ENCODE data around the gene FARS2.

Gene FARS2

DNA sequence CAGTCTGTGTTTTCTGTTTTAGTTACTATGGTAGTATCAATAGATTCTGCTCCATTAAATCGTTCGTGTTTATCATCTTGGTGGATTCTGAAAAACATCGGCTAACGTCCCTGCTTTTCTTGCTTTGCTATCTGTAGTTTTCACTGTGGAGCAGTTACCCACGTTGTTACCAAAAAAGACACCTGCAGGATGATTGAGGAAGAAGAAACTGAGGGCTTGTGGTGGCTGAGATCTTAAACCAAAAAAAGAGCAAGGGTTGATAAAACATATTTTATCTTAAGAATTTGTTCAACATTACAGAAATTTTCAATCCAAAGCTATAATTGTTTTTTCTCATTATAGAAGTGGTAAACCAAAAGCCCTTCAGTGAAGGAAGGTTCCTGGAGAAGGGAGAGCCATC lies 166.3 kb downstream of the FARS2 start:
- no peak for DNase-seq (ENCODE audit: low read depth)

GRCh38 chr6:5433324-5433723 lies 172.0 kb downstream of the FARS2 start:
- DNase-seq (ENCODE audit: low read depth) = no peak

- DNase-seq (ENCODE audit: low read depth) = no peak
Measured at GRCh38 chr6:5435449-5435848, 174.1 kb downstream of the FARS2 start.

DNA sequence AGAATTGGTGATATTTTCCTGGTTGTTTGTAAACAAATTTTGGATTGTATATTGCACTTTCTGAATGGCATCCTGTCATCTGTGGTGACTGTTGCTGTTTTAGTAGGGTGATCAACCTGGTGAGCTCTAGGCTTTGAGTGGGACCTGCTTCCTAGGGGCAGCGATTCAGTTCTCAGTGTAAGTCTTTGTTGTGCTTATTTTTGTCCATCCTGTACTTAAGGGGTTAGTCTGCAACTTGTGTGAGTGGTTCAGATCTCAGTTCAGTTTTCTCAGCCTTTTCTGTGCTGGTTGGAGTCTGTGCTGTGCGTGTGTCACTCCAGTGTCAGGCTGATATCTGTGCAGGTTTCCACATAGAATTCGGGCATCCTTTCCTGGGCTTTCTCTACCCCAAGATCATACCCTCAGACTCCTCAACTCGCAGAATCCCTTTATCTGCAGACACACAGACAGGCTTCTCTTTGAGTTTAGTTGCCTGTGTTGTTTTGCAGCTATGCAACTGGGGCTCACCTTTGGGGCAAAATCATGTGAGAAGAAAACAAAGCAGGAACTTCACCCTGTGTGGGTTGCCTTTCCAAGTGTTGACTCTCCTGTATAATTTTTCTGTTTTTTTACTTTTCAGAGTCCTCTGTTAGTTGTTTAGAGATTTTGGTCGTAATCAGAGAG lies 177.7 kb downstream of the FARS2 start:
- DNase-seq (ENCODE audit: low read depth) = no peak

GRCh38 chr6:5439749-5440148 lies 178.4 kb downstream of the FARS2 start:
- no peak for DNase-seq (ENCODE audit: low read depth)

DNA sequence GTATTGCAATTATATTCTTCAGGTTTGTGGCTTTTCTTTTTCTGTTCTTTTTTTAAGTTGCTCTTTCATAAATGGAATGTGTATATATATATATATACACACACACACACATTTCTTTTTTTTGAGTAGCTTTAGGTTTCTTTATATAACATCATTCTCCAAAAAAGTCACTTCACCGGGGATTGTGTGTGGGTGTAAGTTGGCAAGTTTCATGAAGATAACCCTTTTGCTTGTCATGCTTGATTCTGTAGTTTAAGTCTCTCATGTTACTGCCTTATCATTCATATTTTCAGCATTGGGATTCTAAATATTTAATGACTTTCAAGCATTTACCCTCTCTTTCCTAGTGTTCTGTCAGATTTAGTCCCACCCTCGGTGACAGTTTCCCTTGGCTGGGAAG lies 181.0 kb downstream of the FARS2 start:
- no peak for DNase-seq (ENCODE audit: low read depth)

GRCh38 chr6:5442916-5443315 lies 181.6 kb downstream of the FARS2 start:
- no peak for DNase-seq (ENCODE audit: low read depth)

GRCh38 chr6:5443491-5443890 lies 182.2 kb downstream of the FARS2 start:
- DNase-seq (ENCODE audit: low read depth) = no peak

DNA sequence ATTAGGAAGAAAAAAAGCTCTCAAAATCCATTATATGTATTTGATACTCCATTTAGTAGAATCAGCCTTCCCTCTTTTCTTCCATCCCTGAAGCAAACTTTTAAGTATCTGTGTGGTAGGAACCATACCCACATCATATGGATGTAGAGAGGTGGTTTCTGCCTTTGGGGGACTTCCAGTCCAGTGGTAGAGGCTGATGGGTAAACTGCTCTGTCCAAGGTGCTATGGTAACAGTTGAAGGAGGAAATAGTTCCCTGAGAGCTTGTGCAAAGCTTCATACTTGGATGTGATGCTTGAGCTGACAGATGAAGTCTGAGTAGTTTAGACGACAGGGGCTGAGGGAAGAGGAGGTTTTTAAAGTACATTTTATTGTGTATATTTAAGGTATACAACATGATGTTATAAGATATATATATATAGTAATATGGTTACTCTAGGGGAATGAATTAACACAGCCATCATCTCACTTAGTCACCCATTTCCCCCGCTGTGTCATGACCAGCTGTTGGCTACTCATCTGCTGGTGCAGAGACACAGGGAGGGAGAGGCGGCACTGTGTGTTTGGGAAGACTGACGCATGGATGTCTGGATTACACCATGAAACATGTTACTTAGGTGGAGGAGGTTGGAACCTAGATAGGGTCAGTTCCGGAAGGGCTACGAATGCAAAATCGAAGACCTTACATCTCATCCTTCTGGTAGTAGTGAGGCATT lies 185.2 kb downstream of the FARS2 start:
- no peak for DNase-seq (ENCODE audit: low read depth)

DNA sequence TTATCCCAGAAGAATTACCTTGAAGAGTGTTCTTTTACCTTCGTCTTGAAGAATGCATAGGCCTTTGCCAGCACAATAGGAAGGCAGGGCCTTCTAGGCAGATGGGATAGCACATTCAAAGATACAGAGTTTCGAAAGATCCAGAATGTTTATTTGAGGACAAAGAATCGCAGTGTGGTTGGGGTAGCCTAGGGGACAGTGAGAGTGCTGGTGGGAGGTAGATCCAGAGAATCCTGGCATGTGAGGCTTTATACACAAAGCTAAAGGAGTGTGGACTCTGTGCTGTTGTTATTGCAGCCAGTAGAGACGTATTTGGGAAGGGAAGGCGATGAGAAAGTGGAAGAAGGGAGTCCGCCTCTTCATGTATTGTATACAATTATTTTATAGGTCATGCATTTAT lies 186.6 kb downstream of the FARS2 start:
- DNase-seq (ENCODE audit: low read depth) = no peak

DNA sequence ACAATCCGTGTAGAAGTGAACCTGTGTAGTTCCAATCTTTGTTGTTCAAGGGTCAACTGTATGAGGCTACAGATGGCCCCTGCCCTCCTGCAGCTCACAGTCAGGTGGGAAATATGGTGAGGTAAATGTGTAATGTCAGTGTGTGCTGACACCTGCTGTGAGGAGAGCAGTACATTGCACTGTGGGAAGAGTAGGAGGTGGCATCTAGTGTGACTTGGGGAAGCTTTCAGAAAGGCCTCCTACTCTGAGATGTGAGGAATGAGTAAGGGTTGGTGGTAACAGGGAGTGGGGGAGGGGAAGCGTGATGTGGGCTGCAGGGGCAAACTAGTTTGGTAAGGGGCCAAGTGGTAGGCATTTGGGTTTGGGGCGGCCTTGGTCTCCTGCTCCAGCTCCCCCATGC lies 188.8 kb downstream of the FARS2 start:
- DNase-seq (ENCODE audit: low read depth) = no peak

DNA sequence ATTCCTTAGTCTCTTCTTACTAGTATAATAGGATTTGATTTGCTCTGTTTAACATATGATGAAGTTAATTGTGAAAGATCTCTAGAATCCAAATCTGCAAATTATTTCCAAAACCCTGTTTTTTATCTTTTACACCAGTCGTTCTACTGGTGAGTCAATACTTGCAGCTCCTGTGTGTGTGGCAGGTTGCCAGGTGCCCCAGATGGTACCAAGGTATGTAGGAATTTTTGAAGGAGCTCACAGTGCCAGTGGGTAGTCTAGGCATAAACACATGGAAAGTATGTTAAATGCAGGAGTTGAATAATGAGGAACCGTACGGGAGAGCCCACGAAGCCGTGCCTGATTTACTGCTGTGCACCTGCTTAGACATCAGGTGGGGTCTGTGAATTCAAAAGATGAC lies 192.2 kb downstream of the FARS2 start:
- DNase-seq (ENCODE audit: low read depth) = no peak

DNA sequence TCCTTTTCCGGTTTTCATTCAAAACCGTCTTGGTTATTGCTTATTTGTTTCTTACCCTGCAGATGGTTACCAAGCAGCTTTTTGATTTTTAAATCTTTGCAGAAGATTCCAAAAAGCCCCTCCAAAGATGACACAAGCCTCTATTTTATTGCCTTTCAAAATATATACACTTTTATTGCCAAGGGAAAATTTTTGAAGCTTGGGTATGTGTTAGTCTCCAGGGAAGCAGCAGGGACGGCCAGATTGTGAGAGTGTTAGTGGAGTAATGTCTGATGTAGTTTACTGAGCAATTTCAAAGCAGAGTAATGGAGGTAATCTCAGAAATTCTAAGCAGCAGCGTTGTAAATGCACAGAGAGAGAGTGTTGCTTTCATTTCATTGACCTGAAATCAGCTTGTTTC lies 193.8 kb downstream of the FARS2 start:
- no peak for DNase-seq (ENCODE audit: low read depth)

- DNase-seq (ENCODE audit: low read depth) = no peak
Measured at GRCh38 chr6:5457041-5457440, 195.7 kb downstream of the FARS2 start.

DNA sequence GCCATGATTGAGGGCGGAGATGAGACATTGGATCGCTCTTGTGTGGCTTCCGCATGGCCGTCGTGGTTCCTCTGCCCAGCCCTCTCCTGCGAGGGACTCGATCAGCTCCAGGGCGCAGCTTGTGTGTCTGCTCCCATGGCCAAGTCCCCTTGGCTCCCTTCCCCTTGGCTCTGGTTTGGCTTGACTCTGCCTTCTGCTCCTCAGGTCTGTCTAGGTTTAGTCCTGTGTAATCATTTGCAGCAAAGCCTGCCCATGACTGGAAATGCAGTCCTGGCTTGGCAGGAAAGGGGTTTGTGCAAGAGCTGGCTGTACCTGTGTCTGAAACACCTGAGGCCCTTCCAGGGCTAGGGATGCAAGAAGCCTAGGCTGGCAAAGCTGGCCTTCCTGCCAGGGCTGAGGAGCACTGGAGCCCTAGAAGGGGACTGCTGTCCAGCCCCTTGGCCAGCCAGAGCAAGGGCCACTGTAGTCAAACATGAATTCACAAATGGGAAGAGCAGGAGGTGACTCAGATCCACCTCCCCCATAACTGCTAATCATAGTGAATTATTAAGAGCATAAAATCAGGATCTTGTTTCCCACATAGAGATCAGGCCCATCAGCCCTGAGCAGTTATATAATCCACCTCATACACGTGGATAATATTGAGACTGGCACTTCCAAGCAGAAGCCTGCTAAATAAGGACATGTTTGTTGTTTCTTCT lies 196.8 kb downstream of the FARS2 start:
- DNase-seq (ENCODE audit: low read depth) = no peak

- no peak for DNase-seq (ENCODE audit: low read depth)
Measured at GRCh38 chr6:5459346-5459745, 198.0 kb downstream of the FARS2 start.

DNA sequence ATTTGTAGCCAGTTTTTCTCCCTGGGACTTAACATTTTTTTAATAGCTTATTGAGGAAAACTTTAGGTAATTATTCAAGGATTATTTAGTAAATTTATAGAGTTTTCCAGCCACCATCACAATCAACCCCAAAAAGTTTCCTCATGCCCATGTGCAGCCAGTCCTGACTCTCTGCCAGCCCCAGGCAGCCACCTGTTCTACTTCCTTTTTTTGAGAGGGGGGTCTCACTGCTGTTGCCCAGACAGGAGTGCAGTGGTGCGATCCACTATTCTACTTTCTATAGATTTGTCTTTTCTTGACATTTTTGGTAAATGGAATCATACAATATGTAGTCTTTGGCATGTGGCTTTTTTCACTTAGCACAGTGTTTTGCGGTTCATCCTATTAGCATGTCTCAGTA lies 200.1 kb downstream of the FARS2 start:
- no peak for DNase-seq (ENCODE audit: low read depth)

DNA sequence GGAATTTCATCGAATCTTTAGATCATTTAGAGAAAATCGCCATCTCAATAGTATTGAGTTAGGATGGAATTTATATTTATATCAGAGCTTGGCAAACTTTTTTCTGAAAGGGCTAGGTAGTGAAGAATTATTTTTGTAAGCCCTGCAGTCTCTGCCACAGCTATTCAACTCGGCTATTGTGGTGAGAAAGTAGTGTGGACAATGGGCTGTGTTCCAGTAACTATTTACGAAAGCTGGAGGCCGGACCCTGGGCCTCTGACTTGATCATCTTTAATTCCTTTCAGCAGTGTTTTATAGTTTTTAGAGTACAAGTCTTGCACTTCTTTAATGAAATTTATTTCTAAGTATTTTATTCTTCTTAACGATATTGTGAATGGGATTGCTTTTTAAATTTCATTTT lies 201.5 kb downstream of the FARS2 start:
- no peak for DNase-seq (ENCODE audit: low read depth)

DNA sequence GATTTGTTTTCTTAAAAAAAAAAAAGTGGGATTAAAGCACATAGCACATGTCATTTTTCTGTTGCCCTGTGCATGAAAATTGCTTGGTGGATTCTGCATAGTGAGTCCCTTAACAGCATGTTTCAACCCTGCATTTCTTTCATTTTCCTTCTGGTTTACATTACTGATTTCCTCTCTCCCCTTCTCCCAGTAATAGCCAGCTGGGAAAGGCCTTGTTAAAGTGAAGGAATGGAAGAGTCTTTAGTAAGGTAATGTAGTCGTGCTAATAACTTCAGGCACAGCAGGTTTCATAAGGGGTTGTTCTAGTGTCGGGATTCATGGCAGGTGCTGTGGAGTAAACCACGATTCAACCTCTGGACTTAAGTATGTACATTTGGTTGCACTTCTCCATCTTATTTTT lies 202.4 kb downstream of the FARS2 start:
- no peak for DNase-seq (ENCODE audit: low read depth)

DNA sequence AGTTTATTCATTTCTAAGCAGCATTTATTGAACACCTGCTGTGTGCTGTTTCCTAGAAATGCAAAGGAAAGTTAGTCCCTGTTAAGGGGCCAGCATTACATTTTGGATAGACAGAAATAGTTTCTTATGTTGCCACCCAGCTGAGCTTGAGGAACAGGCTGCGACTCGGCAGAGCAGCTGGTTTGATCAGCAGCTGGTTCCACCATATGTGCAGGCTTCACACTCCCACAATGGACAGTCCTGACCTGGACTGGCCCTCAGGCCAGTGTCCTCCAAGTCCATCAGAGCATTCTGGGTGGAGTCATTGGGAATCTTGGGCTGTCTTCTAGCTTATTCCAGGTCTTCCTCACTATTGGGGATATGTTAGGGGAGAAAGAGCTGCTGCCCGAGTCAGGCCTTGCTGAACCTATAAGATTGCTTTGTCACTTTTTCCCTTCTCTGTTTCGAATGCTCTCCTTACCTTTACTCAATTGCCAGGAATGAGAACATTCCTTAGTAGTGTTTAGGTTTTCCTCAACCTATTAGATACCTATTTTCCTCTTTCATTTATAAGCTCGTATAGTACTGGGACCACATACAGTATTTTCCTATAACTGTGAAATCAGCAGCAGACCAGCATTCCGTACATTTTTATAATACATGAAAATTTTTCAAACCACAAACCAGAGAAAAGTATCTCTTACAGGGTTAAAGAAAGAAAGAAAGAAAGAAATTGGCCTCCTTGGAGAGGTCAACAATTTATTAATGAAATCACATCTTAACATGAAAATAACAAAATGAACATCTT lies 203.0 kb downstream of the FARS2 start:
- DNase-seq (ENCODE audit: low read depth) = no peak

DNA sequence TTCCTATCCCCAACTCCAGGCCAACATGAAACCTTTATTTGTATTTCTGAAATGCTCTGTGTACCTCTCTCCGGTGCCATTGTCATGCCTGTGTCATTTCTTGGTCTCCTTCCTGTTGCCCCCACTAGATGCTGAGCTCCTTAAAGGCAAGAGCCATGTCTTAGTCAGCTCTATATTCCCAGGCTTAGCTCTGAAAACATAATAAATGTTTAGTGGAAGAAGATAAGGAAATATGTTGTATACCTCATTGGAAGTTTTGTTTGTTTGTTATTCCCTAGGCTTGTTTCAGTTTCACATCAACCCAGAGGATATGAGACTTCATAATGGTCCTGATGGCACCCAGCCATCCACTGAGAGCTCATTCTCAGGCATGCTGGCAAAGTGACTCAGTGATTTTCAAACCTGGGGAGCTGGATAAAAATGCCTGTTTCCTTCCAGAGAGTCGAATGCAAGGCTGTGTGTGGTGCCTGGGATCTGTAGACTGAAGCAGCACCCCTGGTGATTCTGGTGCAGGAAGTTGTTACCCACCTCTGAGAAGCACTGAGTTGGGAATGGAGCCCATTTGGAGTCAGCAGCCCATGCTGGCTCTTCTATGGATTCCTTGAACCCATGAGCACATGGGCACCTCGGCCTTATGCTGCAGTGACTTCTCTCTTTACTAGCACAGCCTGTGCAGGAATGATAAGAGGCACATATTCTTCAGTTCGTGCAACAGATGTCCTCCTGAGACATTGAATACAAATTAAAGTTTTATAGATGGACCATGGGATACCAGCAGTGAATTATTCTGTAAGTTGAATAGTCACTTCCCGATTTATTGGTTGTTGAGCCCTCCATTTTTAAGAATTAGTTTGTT lies 205.2 kb downstream of the FARS2 start:
- DNase-seq (ENCODE audit: low read depth) = no peak

DNA sequence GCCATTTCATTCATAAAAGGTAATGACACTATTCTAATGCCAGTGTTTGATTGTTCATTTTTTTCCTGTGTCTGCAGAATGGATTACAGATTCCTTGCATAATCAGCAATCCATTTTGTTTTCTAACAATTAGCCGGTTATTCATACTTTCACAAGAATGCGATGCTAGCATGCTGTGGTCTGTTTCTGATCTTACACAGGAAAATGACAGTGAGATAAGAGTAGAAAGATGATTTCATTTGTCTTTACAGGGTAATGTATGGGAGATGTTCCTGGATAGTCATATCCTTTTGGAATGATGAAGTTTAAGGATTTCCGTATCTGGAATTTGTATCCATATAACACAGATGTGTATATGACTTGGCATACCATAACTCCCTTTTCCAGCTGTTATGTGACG lies 207.3 kb downstream of the FARS2 start:
- no peak for DNase-seq (ENCODE audit: low read depth)

Measured in T follicular helper cell (primary cell).